AG04449 (cell line): ENCODE results near the gene PPP1CA.
A peak's percentile ranks its signal among the peaks of the same experiment; 100 is the strongest.

ENCODE experiments used
- CTCF ChIA-PET: fragments of 350-600 bp; formaldehyde crosslinking; extraction: SDS; loops from one replicate; lab custom pipeline; 2021; ENCODE audit warnings: antibody characterized with exemption; lab: Yijun Ruan, JAX
- POLR2A ChIA-PET: fragments of 400-600, 350-600 bp; formaldehyde crosslinking; extraction: SDS; loops from one replicate; lab custom pipeline; 2020; ENCODE audit warnings: antibody characterized with exemption, inconsistent platforms; lab: Yijun Ruan, JAX
- DNase-seq: peaks from one replicate; pipeline ENCODE4 v3.0.0-alpha.2; 2010; ENCODE audit warnings: low read depth, low spot score
- H3K4me3 ChIP-seq: 2 replicates; pipeline ENCODE4 v1.5.1; 2011; ENCODE audit warnings: low read depth, mild to moderate bottlenecking, control low read depth, low read length
- TF ChIP-seq, protein P1 (sequence below): IDR thresholded peaks from one replicate; pipeline ENCODE4 v1.5.1; 2011; ENCODE audit warnings: mild to moderate bottlenecking, moderate library complexity, low read length, control low read depth, inconsistent platforms; ENCODE audit not compliant: insufficient read depth; ENCODE audit errors: missing control alignments

The PPP1CA gene

DNA sequence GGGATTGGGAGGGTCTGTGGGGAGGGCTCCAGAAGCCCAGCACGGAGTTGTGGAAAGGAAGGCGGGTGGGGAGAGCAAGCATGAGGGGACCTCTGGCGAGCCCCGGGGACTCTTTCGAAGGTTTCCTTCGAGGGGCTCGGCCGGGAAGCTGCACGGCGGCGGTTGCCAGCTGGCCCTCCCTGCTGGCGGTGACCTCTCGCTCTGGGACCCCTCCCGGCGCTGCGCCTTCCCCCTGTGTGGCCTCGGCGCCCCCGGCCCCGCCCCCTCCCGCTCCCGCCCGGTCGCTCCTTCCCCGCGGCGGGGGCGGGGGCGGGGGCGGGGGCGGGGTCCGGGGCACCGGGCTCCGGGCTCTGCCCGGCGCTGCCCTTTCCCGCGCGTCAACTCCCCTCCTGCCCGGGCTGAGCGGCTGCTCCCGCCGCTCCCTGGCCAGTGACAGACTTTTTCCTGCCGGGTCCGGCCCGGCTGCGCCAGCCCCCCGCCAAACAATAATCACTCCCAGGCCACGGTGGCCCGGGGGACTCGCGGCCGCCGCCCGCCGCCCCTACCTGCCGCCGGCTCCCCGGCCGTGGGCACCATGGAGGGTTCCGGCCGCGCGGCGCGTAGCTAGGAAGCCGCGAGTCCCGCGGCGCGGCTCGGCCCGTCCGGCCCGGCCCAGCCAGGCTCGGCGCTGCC, 29.2 kb downstream of the PPP1CA start:
- ChIA-PET POLR2A (interaction anchor here (0.6 to 7.0 kb wide), 6 partner anchors 10 to 138 kb away, joined by 3 to 76 read pairs (median 7); partner anchors contain the start of gene POLD4), CTCF (interaction anchor here (2.8 to 47.5 kb wide), 4 partner anchors 4 to 110 kb away, joined by 9 to 2108 read pairs (median 1060); partner anchors contain the start of genes CLCF1, POLD4, PPP1CA and RAD9A)
- peak overlapping the region; percentile 67 for H3K4me3 ChIP-seq
- DNase-seq, result no peak
- TF ChIP-seq, protein P1, sequence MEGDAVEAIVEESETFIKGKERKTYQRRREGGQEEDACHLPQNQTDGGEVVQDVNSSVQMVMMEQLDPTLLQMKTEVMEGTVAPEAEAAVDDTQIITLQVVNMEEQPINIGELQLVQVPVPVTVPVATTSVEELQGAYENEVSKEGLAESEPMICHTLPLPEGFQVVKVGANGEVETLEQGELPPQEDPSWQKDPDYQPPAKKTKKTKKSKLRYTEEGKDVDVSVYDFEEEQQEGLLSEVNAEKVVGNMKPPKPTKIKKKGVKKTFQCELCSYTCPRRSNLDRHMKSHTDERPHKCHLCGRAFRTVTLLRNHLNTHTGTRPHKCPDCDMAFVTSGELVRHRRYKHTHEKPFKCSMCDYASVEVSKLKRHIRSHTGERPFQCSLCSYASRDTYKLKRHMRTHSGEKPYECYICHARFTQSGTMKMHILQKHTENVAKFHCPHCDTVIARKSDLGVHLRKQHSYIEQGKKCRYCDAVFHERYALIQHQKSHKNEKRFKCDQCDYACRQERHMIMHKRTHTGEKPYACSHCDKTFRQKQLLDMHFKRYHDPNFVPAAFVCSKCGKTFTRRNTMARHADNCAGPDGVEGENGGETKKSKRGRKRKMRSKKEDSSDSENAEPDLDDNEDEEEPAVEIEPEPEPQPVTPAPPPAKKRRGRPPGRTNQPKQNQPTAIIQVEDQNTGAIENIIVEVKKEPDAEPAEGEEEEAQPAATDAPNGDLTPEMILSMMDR, result no peak

DNA sequence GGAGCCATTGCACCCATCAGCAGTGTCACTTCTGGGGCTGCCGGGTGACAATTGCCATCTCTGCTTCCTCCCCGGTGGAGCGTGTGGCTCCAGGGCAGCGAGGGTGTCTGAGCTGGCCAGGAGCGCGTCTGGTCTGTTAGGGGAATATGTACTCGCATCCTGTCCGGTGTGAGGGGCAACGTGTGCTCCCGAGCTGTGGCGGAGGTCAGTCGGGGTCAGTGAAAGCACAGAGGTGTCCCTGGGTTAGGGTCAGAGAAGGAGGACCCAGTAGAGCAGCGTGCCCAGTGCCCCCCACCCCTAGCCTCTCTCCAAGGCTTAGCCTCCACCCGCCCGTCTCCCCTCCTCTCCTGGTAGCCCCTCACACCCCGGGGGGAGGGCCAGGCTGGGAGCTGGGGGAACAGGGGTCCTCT, 29.7 kb downstream of the PPP1CA start:
- DNase-seq, result no peak
- CTCF ChIA-PET, result interaction anchor here (0.9 to 47.5 kb wide), 6 partner anchors 3 to 110 kb away, joined by 3 to 2108 read pairs (median 10); partner anchors contain the start of genes CLCF1, POLD4, PPP1CA and RAD9A
- TF ChIP-seq, protein P1, result no peak
- peak overlapping the region; percentile 67 for H3K4me3 ChIP-seq
- POLR2A ChIA-PET, result interaction anchor here (0.6 to 7.0 kb wide), 5 partner anchors 8 to 138 kb away, joined by 3 to 76 read pairs (median 4); partner anchors contain the start of gene POLD4

DNA sequence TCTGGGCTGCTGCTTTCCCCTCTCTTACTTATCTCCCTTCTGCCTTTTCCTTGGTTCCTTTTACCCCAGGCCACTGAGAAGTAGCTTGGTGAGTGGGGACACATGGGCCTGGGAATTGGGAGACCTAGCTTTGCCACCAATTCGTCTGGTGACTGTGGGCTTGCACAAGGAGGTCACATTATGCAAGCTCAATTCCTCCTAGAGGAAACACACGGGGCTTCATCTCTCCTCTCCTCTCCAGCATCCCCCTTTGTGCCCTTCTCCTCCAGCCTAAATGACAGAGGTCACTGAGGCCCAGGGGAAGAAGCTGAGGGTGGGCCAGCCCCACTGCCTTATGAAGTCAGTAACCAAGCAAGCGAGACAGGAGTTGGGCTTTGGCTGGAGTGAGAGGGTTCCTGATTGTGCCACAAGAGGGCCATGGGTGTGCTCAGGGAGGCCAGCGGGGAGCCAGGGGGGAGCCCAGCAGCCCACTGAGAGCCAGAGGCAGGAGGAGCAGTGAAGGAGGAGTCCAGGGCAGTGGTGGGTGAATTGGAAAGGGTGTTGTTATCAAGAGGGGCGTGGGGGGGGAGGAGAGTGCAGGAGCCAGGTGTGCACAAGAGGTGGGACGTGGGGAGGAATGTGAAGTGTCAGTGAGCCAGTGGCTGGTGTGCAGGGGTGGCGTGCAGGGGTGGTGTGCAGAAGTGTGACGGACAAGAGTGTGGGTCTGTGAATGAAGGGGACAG, 30.3 kb downstream of the PPP1CA start:
- DNase-seq, result no peak
- ChIA-PET CTCF (interaction anchor here (0.9 to 47.5 kb wide), 7 partner anchors 2 to 109 kb away, joined by 3 to 2108 read pairs (median 5); partner anchors contain the start of genes CLCF1, POLD4, PPP1CA and RAD9A), POLR2A (interaction anchor here (0.7 to 7.0 kb wide), 5 partner anchors 8 to 30 kb away, joined by 3 to 76 read pairs (median 4); partner anchors contain the start of genes POLD4 and PPP1CA)
- H3K4me3 ChIP-seq, result peak overlapping the region; percentile 67
- TF ChIP-seq, protein P1, result peak; percentile 75

DNA sequence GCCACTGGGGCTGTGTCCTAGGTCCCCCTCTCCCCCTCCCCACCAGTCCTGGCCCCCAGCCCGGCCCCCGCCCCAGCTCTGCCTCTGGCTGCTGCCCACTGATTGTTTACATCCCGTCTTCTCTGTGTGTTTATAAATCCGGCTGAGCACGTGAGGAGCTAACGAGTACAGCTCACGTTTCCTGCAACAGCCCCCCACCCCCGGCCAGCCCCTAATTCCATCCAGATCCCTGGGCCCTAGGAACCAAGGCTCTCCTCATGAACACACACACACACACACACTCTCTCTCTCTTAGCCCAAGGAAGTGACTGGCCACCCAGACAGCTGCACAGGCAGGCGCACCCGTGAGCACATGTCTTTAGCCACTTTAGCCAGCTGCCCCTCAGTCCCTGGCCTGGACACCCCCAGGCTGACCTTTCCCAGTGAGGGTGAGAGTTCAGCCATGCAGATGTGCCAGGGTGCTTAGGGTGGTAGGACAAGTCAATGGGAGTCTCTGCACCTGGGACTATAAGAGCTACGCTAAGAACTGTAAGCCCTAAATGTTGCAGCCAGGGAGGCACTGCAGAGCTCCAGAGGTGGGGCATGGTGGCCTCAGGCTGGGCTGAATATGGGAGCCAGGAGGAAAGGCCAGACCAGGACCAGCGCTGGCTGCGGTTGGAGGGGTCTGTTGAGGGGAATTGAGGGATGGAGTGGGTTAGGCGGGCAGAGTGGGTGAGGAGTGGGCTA, 31.1 kb downstream of the PPP1CA start:
- DNase-seq, result no peak
- TF ChIP-seq, protein P1, result no peak
- H3K4me3 ChIP-seq, result peak overlapping the region; percentile 67
- POLR2A ChIA-PET, result interaction anchor here (1.1 to 7.0 kb wide), 4 partner anchors 9 to 31 kb away, joined by 3 to 76 read pairs (median 7); partner anchors contain the start of genes POLD4 and PPP1CA
- CTCF ChIA-PET, result interaction anchor here (0.9 to 47.5 kb wide), 6 partner anchors 2 to 53 kb away, joined by 3 to 2108 read pairs (median 5); partner anchors contain the start of genes CLCF1, POLD4, PPP1CA and RAD9A

GRCh38 chr11:67369801-67370284, 31.8 kb downstream of the PPP1CA start:
- H3K4me3 ChIP-seq, result peak overlapping the region; percentile 29
- ChIA-PET CTCF (interaction anchor here (0.9 to 47.5 kb wide), 3 partner anchors 1 to 24 kb away, joined by 3 to 2108 read pairs (median 2108); partner anchors contain the start of genes CLCF1, POLD4, PPP1CA and RAD9A), POLR2A (interaction anchor here (0.6 to 7.0 kb wide), 6 partner anchors 13 to 52 kb away, joined by 3 to 76 read pairs (median 3); partner anchors contain the start of genes POLD4 and PPP1CA)
- no peak for DNase-seq
- TF ChIP-seq, protein P1, result no peak
